HTERT RPE-1 (cell line): Measurements from ENCODE around the gene EXD2.
"Not testable (repeated sequence)": the region's sequence is repeated elsewhere in the genome, so short reads cannot be mapped to it uniquely, and the experiment has no call there.

ENCODE experiments used
- in situ Hi-C: fragments of 300-500 bp; cut with MboI; formaldehyde crosslinking; loops from 4 replicates; pipeline ENCODE4 v1.14.3; 2020; ENCODE audit warnings: low sequenced_read_pairs

The EXD2 gene

GRCh38 chr14:69191340-69192111, at the start of gene EXD2:
TSS of gene EXD2 (plus strand) at chr14:69191498. CDS start at chr14:69209471, 17,973 bp downstream.
- in situ Hi-C loops = no loop called here

GRCh38 chr14:69141550-69141949, 49.7 kb upstream of the EXD2 start:
- in situ Hi-C loops = no loop called here

GRCh38 chr14:69142101-69142500, 49.2 kb upstream of the EXD2 start:
- in situ Hi-C loops = no loop called here

- in situ Hi-C loops = no loop called here
These were observed 41.6 kb upstream of the EXD2 start for GRCh38 chr14:69149461-69150244.

- in situ Hi-C loops = no loop called here
These were observed 39.7 kb upstream of the EXD2 start for GRCh38 chr14:69151458-69152180.

- in situ Hi-C loops = no loop called here
These were observed 39.0 kb upstream of the EXD2 start for GRCh38 chr14:69152181-69152901.

- in situ Hi-C loops = no loop called here
These were observed 38.5 kb upstream of the EXD2 start, which contains the start of gene DCAF5 for GRCh38 chr14:69152902-69153151. TSS of gene DCAF5 (minus strand) at chr14:69153119. CDS start at chr14:69152978, 141 bp downstream.

GRCh38 chr14:69153152-69153872, 38.0 kb upstream of the EXD2 start:
- in situ Hi-C loops = no loop called here

GRCh38 chr14:69153873-69154270, 37.4 kb upstream of the EXD2 start:
- in situ Hi-C loops = no loop called here

- in situ Hi-C loops = no loop called here
These were observed 36.5 kb upstream of the EXD2 start for GRCh38 chr14:69154779-69155178.

- in situ Hi-C loops = no loop called here
These were observed 35.1 kb upstream of the EXD2 start for GRCh38 chr14:69156224-69156623.

- in situ Hi-C loops = no loop called here
These were observed 29.7 kb upstream of the EXD2 start for GRCh38 chr14:69161590-69161989.

- in situ Hi-C loops = not testable (repeated sequence)
These were observed 25.5 kb upstream of the EXD2 start for GRCh38 chr14:69165787-69166186.

- in situ Hi-C loops = no loop called here
These were observed 20.5 kb upstream of the EXD2 start for GRCh38 chr14:69170839-69171238.

- in situ Hi-C loops = no loop called here
These were observed 19.7 kb upstream of the EXD2 start for GRCh38 chr14:69171569-69171968.

- in situ Hi-C loops = no loop called here
These were observed 16.2 kb upstream of the EXD2 start for GRCh38 chr14:69175130-69175529.

GRCh38 chr14:69181491-69181890, 9.8 kb upstream of the EXD2 start:
- in situ Hi-C loops = no loop called here

GRCh38 chr14:69182580-69182979, 8.7 kb upstream of the EXD2 start:
- in situ Hi-C loops = not testable (repeated sequence)

- in situ Hi-C loops = no loop called here
These were observed 7.6 kb upstream of the EXD2 start for GRCh38 chr14:69183735-69184134.

GRCh38 chr14:69190191-69190590, 1.1 kb upstream of the EXD2 start:
- in situ Hi-C loops = no loop called here
